T47D (cell line): Measurements from ENCODE around the gene SHH.

Experiments used
- DNase-seq, 2 experiments: peaks; one replicate each; pipeline versions ENCODE4 v3.0.0 to v3.0.0-alpha.2; 2011 to 2012; ENCODE audit warnings: low read depth in 1 of 2, low spot score in 1 of 2
- JUND ChIP-seq: IDR thresholded peaks from 2 replicates; pipeline ENCODE4 v1.6.1; 2012; ENCODE audit warnings: low read depth
- in situ Hi-C: cut with HindIII; loops from 2 replicates; pipeline ENCODE4 v1.10.0; 2016; ENCODE audit warnings: low sequenced_read_pairs, low pct_unique_long_range_greater_than_20kb

The SHH gene

GRCh38 chr7:155752756-155753445, 59.4 kb downstream of the SHH start:
- DNase-seq: no peak
- no peak for TF ChIP-seq JUND
- in situ Hi-C loops: no loop called here

DNA sequence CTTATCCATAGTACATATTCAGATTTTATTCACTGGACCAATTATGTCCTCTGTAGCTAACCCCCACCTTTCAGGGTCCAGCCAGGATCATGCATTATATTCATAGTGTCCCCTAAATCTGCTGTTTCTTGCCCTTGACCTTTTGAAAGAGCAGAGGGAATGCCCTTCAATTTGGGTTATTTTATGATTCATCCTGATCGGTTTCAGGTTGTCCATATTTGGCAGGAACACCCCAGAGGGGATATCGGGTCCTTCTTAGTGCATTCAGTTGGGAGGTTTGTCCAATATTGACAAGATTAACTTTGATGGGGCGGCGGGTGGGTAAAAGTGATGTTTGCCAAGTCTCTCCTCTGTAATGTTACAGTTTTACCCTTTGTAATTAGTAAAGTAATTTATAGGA, 60.9 kb downstream of the SHH start:
- in situ Hi-C loops: no loop called here
- no peak for DNase-seq
- no peak for TF ChIP-seq JUND

GRCh38 chr7:155750255-155751125, 61.8 kb downstream of the SHH start:
- in situ Hi-C loops: no loop called here
- no peak for TF ChIP-seq JUND
- peak in 1 of 2 experiments; percentile 6 for DNase-seq
